Caco-2 (cell line): ENCODE results near the gene CDC73. TPM values are rescaled to one million over a fixed set of nuclear protein-coding genes. Genes with fewer than 3 reads are reported as not detected.

Source experiments
- BruUV-seq: library from RNA; stranded (reverse); fragments of 400-500 nt; replicated peaks from 2 replicates; lab custom pipeline; 2021; lab: Mats Ljungman, UMichigan
- CTCF ChIA-PET: fragments of 300-600 bp; sonication (Branson Sonifier 250); formaldehyde crosslinking; loops from one replicate; lab custom pipeline; 2022; ENCODE audit warnings: antibody characterized with exemption; lab: Charles Lee
- POLR2A ChIA-PET: fragments of 300-600 bp; sonication (Branson Sonifier 250); formaldehyde crosslinking; loops from one replicate; lab custom pipeline; 2022; ENCODE audit warnings: antibody characterized with exemption; lab: Charles Lee
- DNase-seq, 2 experiments: peaks; one replicate each; pipeline versions ENCODE4 v3.0.0 to v3.0.0-alpha.2; 2020 to 2022
- H3K27me3 ChIP-seq: replicated peaks from 2 replicates; pipeline ENCODE4 v1.6.0; 2011; ENCODE audit warnings: low read length; ENCODE audit not compliant: control insufficient read depth, insufficient read depth
- H3K36me3 ChIP-seq: 2 replicates; pipeline ENCODE4 v1.5.1; 2011; ENCODE audit warnings: low read length; ENCODE audit not compliant: control insufficient read depth, insufficient read depth
- H3K4me1 ChIP-seq: fragments of 250-450 bp; sonication (Bioruptor Pico); 2 replicates; pipeline ENCODE4 v1.5.1; 2020; ENCODE audit warnings: mild to moderate bottlenecking
- H3K4me3 ChIP-seq: 2 replicates; pipeline ENCODE4 v1.5.1; 2011; ENCODE audit warnings: low read depth, mild to moderate bottlenecking, control low read depth, low read length
- H3K9me3 ChIP-seq: fragments of 250-450 bp; sonication (Bioruptor Pico); 2 replicates; pipeline ENCODE4 v1.5.1; 2020; ENCODE audit warnings: mild to moderate bottlenecking, moderate library complexity
- H3K27ac Mint-ChIP-seq: one replicate; pipeline ENCODE4 v1.8.0; 2022; ENCODE audit warnings: mixed read lengths; ENCODE audit not compliant: unreplicated experiment
- H3K27me3 Mint-ChIP-seq: one replicate; pipeline ENCODE4 v1.8.0; 2022; ENCODE audit warnings: mixed read lengths; ENCODE audit not compliant: insufficient read depth, unreplicated experiment
- H3K36me3 Mint-ChIP-seq: one replicate; pipeline ENCODE4 v1.8.0; 2022; ENCODE audit warnings: mild to moderate bottlenecking, mixed read lengths; ENCODE audit not compliant: insufficient read depth, unreplicated experiment
- H3K4me1 Mint-ChIP-seq: one replicate; pipeline ENCODE4 v1.8.0; 2022; ENCODE audit warnings: low read depth, mixed read lengths; ENCODE audit not compliant: unreplicated experiment
- H3K4me3 Mint-ChIP-seq: one replicate; pipeline ENCODE4 v1.8.0; 2022; ENCODE audit warnings: mild to moderate bottlenecking, moderate library complexity, mixed read lengths; ENCODE audit not compliant: unreplicated experiment
- H3K9me3 Mint-ChIP-seq: one replicate; pipeline ENCODE4 v1.8.0; 2022; ENCODE audit warnings: mixed read lengths; ENCODE audit not compliant: unreplicated experiment
- CTCF ChIP-seq, 2 experiments: fragments of 200-600 bp in 1 of 2; IDR thresholded peaks; 1 replicate in 1 of 2; 2 replicates in 1 of 2; pipeline versions ENCODE4 v1.5.1 to v1.8.0; 2011 to 2022; ENCODE audit warnings: antibody characterized with exemption in 1 of 2, control low read depth in 1 of 2, inconsistent platforms in 1 of 2, low read depth in 1 of 2, low read length in 1 of 2, mild to moderate bottlenecking in 1 of 2, moderate library complexity in 1 of 2; ENCODE audit not compliant: insufficient read depth in 1 of 2, severe bottlenecking in 1 of 2, unreplicated experiment in 1 of 2
- intact Hi-C: fragments of 100-400 bp; cut with micrococcal nuclease; formaldehyde crosslinking; loops from one replicate; pipeline ENCODE4 v1.10.0; 2022; ENCODE audit not compliant: unreplicated experiment
- total RNA-seq: library from RNA; stranded (reverse); gene quantifications from 2 replicates; pipeline ENCODE4 v1.2.3, GENCODE V29; 2022

CDC73 gene
- total RNA-seq, 1 experiment from 2014 or later: 48.9 TPM

- peak; percentile 88 to 90 for DNase-seq
- Mint-ChIP-seq H3K27me3 (no peaks in the 10 kb centered on the region), H3K4me1 (peaks cover 13% of the 10 kb centered on the region), H3K27ac (peak within 1 kb of the TSS; percentile 75), H3K4me3 (peak within 1 kb of the TSS; percentile 79), H3K36me3 (peaks cover 13% of the 10 kb centered on the region), H3K9me3 (no peaks in the 10 kb centered on the region)
- H3K27me3 ChIP-seq: no peaks in the 10 kb centered on the region
- CTCF ChIA-PET: interaction anchor here (0.8 to 1.0 kb wide), 2 partner anchors 10 to 16 kb away, joined by 3 to 8 read pairs; partner anchors contain the start of gene CDC73
- intact Hi-C loops: loop anchor here (1.0 to 2.0 kb wide), 3 partner anchors 17 to 46 kb away; partner anchors contain the start of genes CDC73, RO60 and UCHL5
- H3K4me1 ChIP-seq: peaks cover 8% of the 10 kb centered on the region; the same call in 1 of the 2 replicates
- POLR2A ChIA-PET: interaction anchor here (0.6 to 1.2 kb wide), 4 partner anchors 11 to 290 kb away, joined by 3 to 15 read pairs (median 4); partner anchors contain the start of genes CDC73, RO60 and UCHL5
- peak in 1 of 2 experiments; percentile 5 for TF ChIP-seq CTCF (IDR thresholded peaks at IDR 0.05; ENCODE audit: insufficient read depth in 1 of 2, low read depth in 1 of 2, low read length in 1 of 2, severe bottlenecking in 1 of 2, unreplicated experiment in 1 of 2)
- H3K4me3 ChIP-seq: peak within 1 kb of the TSS; percentile 57
- H3K9me3 ChIP-seq: no peaks in the 10 kb centered on the region
- no peaks in the 10 kb centered on the region for H3K36me3 ChIP-seq
- no TSS peak for BruUV-seq
Measured at GRCh38 chr1:193104907-193105820, 16.7 kb upstream of the CDC73 start, which contains the start of gene GLRX2. Gene GLRX2, minus strand, starts transcription at chr1:193105414. Its CDS starts 32 bp downstream, at chr1:193105382.

GRCh38 chr1:193105821-193106177, 16.0 kb upstream of the CDC73 start:
- Histone ChIP-seq H3K4me3 (peak overlapping the region; percentile 57), H3K27me3 (no peaks in the 10 kb centered on the region), H3K9me3 (no peaks in the 10 kb centered on the region), H3K36me3 (no peaks in the 10 kb centered on the region), H3K4me1 (peaks cover 8% of the 10 kb centered on the region; the same call in 1 of the 2 replicates)
- POLR2A ChIA-PET: interaction anchor here (1.0 to 1.2 kb wide), 3 partner anchors 10 to 47 kb away, joined by 3 to 15 read pairs (median 4); partner anchors contain the start of genes CDC73, RO60 and UCHL5
- Mint-ChIP-seq H3K4me3 (peak overlapping the region; percentile 79), H3K9me3 (no peaks in the 10 kb centered on the region), H3K4me1 (peaks cover 13% of the 10 kb centered on the region), H3K27ac (peak overlapping the region; percentile 75), H3K27me3 (no peaks in the 10 kb centered on the region), H3K36me3 (peaks cover 9% of the 10 kb centered on the region)
- no peak for DNase-seq
- TSS peak; percentile 90 for BruUV-seq
- no peak for TF ChIP-seq CTCF (IDR thresholded peaks at IDR 0.05; ENCODE audit: insufficient read depth in 1 of 2, low read depth in 1 of 2, low read length in 1 of 2, severe bottlenecking in 1 of 2, unreplicated experiment in 1 of 2)
- intact Hi-C loops: loop anchor here (1.0 to 2.0 kb wide), 3 partner anchors 17 to 46 kb away; partner anchors contain the start of genes CDC73, RO60 and UCHL5
- CTCF ChIA-PET: interaction anchor here (1.0 kb wide), 1 partner anchor 16 kb away, joined by 8 read pairs; the partner anchor contains the start of gene CDC73

- peaks cover 20% of the 10 kb centered on the region for H3K4me1 ChIP-seq
- POLR2A ChIA-PET: no interaction called here
Measured at GRCh38 chr1:193108471-193108870, 13.4 kb upstream of the CDC73 start.

More at GRCh38 chr1:193108471-193108870, 13.4 kb upstream of the CDC73 start:
- CTCF ChIA-PET: no interaction called here
- no peak for TF ChIP-seq CTCF (IDR thresholded peaks at IDR 0.05; ENCODE audit: insufficient read depth in 1 of 2, low read depth in 1 of 2, low read length in 1 of 2, severe bottlenecking in 1 of 2, unreplicated experiment in 1 of 2)
- peaks cover 7% of the 10 kb centered on the region for H3K4me1 Mint-ChIP-seq
- H3K36me3 Mint-ChIP-seq: peaks cover 9% of the 10 kb centered on the region
- Histone ChIP-seq H3K27me3 (no peaks in the 10 kb centered on the region), H3K36me3 (no peaks in the 10 kb centered on the region), H3K9me3 (no peaks in the 10 kb centered on the region), H3K4me3 (no peak overlapping the region)
- no peaks in the 10 kb centered on the region for H3K9me3 Mint-ChIP-seq
- BruUV-seq: no TSS peak
- DNase-seq: no peak
- H3K4me3 Mint-ChIP-seq: no peak overlapping the region
- no peaks in the 10 kb centered on the region for H3K27me3 Mint-ChIP-seq
- H3K27ac Mint-ChIP-seq: no peak overlapping the region
- intact Hi-C loops: no loop called here
